Endothelial cell of umbilical vein (primary cell): ENCODE measurements around the gene SPAG16. TPM values are rescaled to one million over a fixed set of nuclear protein-coding genes. Genes with fewer than 3 reads are reported as not detected.

Experiments
- BruUV-seq: library from RNA; stranded (reverse); fragments of 400-500 nt; replicated peaks from 2 replicates; lab custom pipeline; 2021; lab: Mats Ljungman, UMichigan
- CTCF ChIA-PET: fragments of 300-600, 350-600 bp; sonication (Branson Sonifier 250); formaldehyde crosslinking; loops from one replicate; lab custom pipeline; 2021; ENCODE audit warnings: antibody characterized with exemption, inconsistent platforms; lab: Charles Lee
- POLR2A ChIA-PET: fragments of 300-600, 350-600 bp; sonication (Branson Sonifier 250); formaldehyde crosslinking; loops from one replicate; lab custom pipeline; 2021; ENCODE audit warnings: antibody characterized with exemption, inconsistent platforms; lab: Charles Lee
- DNase-seq: peaks from one replicate; pipeline ENCODE4 v3.0.0-alpha.2; 2011; ENCODE audit warnings: low read depth, low spot score
- FAIRE-seq: peaks from 2 replicates; lab custom pipeline; 2011; peaks lifted over from hg19 to GRCh38; lab: Jason Lieb, UNC
- H2AFZ ChIP-seq: 2 replicates; pipeline ENCODE4 v1.6.0; 2012; ENCODE audit warnings: low read depth, low read length, control low read depth, inconsistent platforms
- H3K27ac ChIP-seq: 2 replicates; pipeline ENCODE4 v1.5.1; 2011; ENCODE audit warnings: low read depth, mild to moderate bottlenecking, control low read depth, low read length, moderate library complexity; ENCODE audit not compliant: insufficient read depth
- H3K27me3 ChIP-seq, 2 experiments: 2 replicates each; pipeline versions ENCODE4 v1.6.0 to v1.6.1; 2011; ENCODE audit warnings: low read length in 2 of 2, mixed read lengths in 1 of 2; ENCODE audit not compliant: control insufficient read depth in 2 of 2, insufficient read depth in 2 of 2
- H3K36me3 ChIP-seq, 2 experiments: 2 replicates in 1 of 2; 3 replicates in 1 of 2; pipeline ENCODE4 v1.5.1; 2011; ENCODE audit warnings: low read length in 2 of 2, mild to moderate bottlenecking in 1 of 2, moderate library complexity in 1 of 2; ENCODE audit not compliant: control insufficient read depth in 2 of 2, insufficient read depth in 2 of 2; ENCODE audit errors: extremely low read depth in 1 of 2
- H3K4me1 ChIP-seq: 3 replicates; pipeline ENCODE4 v1.5.1; 2011; ENCODE audit warnings: mild to moderate bottlenecking, low read length; ENCODE audit not compliant: control insufficient read depth, insufficient read depth; ENCODE audit errors: extremely low read depth
- H3K4me2 ChIP-seq: 2 replicates; pipeline ENCODE4 v1.6.1; 2011; ENCODE audit warnings: low read length, control low read depth, mixed read lengths; ENCODE audit not compliant: insufficient read depth
- H3K4me3 ChIP-seq, 3 experiments: fragments of 200-600 bp in 1 of 3; sonication (generic), shearing (Covaris generic) in 1 of 3; replicated peaks in 1 of 3; 2 replicates each; pipeline ENCODE4 v1.5.1; 2011 to 2016; ENCODE audit warnings: control low read depth in 3 of 3, low read length in 3 of 3, mild to moderate bottlenecking in 2 of 3, inconsistent platforms in 1 of 3, low read depth in 1 of 3, moderate library complexity in 1 of 3; ENCODE audit not compliant: insufficient read depth in 1 of 3
- H3K79me2 ChIP-seq: 2 replicates; pipeline ENCODE4 v1.6.0; 2012; ENCODE audit warnings: low read length, inconsistent platforms; ENCODE audit not compliant: control insufficient read depth, insufficient read depth
- H3K9ac ChIP-seq: replicated peaks from 2 replicates; pipeline ENCODE3; 2011; ENCODE audit warnings: low read length, control low read depth; ENCODE audit not compliant: insufficient read depth; ENCODE audit errors: extremely low read depth
- H3K9me1 ChIP-seq: replicated peaks from 3 replicates; pipeline ENCODE4 v1.6.0; 2011; ENCODE audit warnings: mild to moderate bottlenecking, low read length; ENCODE audit not compliant: control insufficient read depth, insufficient read depth; ENCODE audit errors: extremely low read depth
- H3K9me3 ChIP-seq: replicated peaks from 2 replicates; pipeline ENCODE4 v1.5.1; 2012; ENCODE audit warnings: low read length, inconsistent platforms; ENCODE audit not compliant: control insufficient read depth, insufficient read depth
- H4K20me1 ChIP-seq: replicated peaks from 2 replicates; pipeline ENCODE3; 2011; ENCODE audit warnings: mild to moderate bottlenecking, low read length; ENCODE audit not compliant: control insufficient read depth, insufficient read depth; ENCODE audit errors: extremely low read depth
- EZH2 ChIP-seq: IDR thresholded peaks from 2 replicates; pipeline ENCODE4 v1.6.1; 2012; ENCODE audit warnings: borderline replicate concordance, low read depth, mild to moderate bottlenecking, moderate library complexity, low read length, inconsistent platforms; ENCODE audit not compliant: severe bottlenecking
- FOS ChIP-seq: IDR thresholded peaks from 2 replicates; pipeline ENCODE4 v1.6.1; 2011; ENCODE audit warnings: mild to moderate bottlenecking, low read length, moderate library complexity, borderline replicate concordance; ENCODE audit not compliant: insufficient read depth
- GATA2 ChIP-seq: IDR thresholded peaks from 2 replicates; pipeline ENCODE4 v1.7.0; 2011; ENCODE audit warnings: low read depth, mild to moderate bottlenecking, moderate library complexity, mixed read lengths, low read length; ENCODE audit not compliant: insufficient read length, insufficient read depth
- JUN ChIP-seq: IDR thresholded peaks from 2 replicates; pipeline ENCODE4 v1.6.1; 2011; ENCODE audit warnings: borderline replicate concordance, low read depth; ENCODE audit not compliant: insufficient read length, insufficient read depth
- MYC ChIP-seq: IDR thresholded peaks from one replicate; pipeline ENCODE4 v1.6.1; 2011; ENCODE audit warnings: mild to moderate bottlenecking, low read depth, low read length
- POLR2A ChIP-seq: IDR thresholded peaks from 2 replicates; pipeline ENCODE4 v1.6.1; 2012; ENCODE audit warnings: low read depth, mild to moderate bottlenecking, control low read depth, low read length
- POLR2AphosphoS5 ChIP-seq: IDR thresholded peaks from 2 replicates; pipeline ENCODE4 v1.6.1; 2012; ENCODE audit warnings: low read depth, mild to moderate bottlenecking, control low read depth, low read length, moderate library complexity; ENCODE audit not compliant: insufficient read depth
- dilution Hi-C: fragments of 300-500 bp; cut with MboI; formaldehyde crosslinking; loops from one replicate; pipeline ENCODE4 v1.15.0; 2019; ENCODE audit warnings: low sequenced_read_pairs; ENCODE audit not compliant: extremely low pct_ligation_motif_present
- intact Hi-C: fragments of 100-400 bp; cut with micrococcal nuclease; formaldehyde crosslinking; loops from one replicate; pipeline ENCODE4 v1.10.0; 2022
- polyA plus RNA-seq, 4 experiments: library from polyadenylated mRNA; depleted of rRNA in 3 of 4; stranded (reverse) in 3 of 4; unstranded in 1 of 4; fragments of >200 nt; gene quantifications; 2 replicates each; pipeline versions ENCODE4 v1.2.1 to v1.2.3, GENCODE V29; 2011 to 2012; ENCODE audit warnings: missing spikeins in 1 of 4
- total RNA-seq: library from RNA; stranded (reverse); gene quantifications from 2 replicates; pipeline ENCODE4 v1.2.3, GENCODE V29; 2021
- TF ChIP-seq, protein P1 (sequence below): IDR thresholded peaks from 2 replicates; pipeline ENCODE4 v1.6.1; 2011; ENCODE audit not compliant: insufficient read depth, insufficient read length
- TF ChIP-seq, protein P2 (sequence below), 2 donors: IDR thresholded peaks; 1 replicate in 1 of 2; 2 replicates in 1 of 2; pipeline ENCODE4 v1.5.1; 2011; ENCODE audit warnings: low read length in 2 of 2, mild to moderate bottlenecking in 2 of 2, moderate library complexity in 2 of 2, control low read depth in 1 of 2, inconsistent platforms in 1 of 2, low read depth in 1 of 2; ENCODE audit not compliant: insufficient read depth in 1 of 2; ENCODE audit errors: extremely low read depth in 1 of 2

Gene SPAG16
- total and polyA plus RNA-seq, 2 donors (not counting 3 experiments of a cell fraction or from before 2014, with no cell fraction given): 4.0 to 7.7 TPM

DNA sequence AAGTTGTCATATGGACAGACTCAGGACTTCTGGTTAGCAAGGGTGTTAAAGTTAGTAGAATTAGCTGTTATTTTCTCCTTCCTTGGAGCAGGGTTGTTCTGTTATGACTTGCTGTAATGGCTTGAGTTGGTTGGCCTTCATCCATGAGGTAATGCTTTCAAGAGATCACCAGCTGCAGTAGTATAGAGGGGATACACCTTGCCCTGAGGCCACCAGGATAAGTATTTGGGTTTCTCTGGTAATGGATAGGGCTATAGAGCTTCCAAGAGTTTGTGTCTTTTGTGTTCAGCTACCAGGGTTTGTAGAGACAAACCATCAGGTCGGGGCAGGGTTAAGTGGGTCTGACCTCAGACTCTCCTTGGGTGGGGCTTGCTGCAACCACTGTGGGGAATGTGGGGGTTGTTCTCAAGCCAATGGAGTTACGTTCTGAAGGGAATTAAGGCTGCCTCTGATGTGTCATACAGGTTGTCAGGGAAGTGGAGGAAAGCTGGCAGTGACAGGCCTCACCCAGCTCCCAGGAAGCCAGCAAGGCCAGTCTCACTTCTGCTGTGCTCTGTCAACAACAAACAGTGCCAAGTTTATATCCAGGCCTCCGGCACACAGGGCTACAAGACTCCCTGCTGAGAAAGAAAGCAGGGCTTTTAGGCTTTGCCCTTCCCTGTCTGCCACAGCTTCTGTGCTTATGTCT lies 356.6 kb downstream of the SPAG16 start:
- dilution Hi-C loops: no loop called here
- Histone ChIP-seq H2AFZ (no peak overlapping the region), H3K27me3 (no peaks in the 10 kb centered on the region), H3K9me3 (peaks cover 3% of the 10 kb centered on the region), H3K4me1 (no peaks in the 10 kb centered on the region), H3K4me2 (no peak overlapping the region), H3K27ac (no peak overlapping the region), H3K4me3 (no peak overlapping the region), H3K79me2 (no peaks in the 10 kb centered on the region), H3K36me3 (no peaks in the 10 kb centered on the region), H3K9ac (no peak overlapping the region), H3K9me1 (no peaks in the 10 kb centered on the region), H4K20me1 (no peaks in the 10 kb centered on the region)
- no TSS peak for BruUV-seq
- no peak for DNase-seq
- ChIA-PET CTCF (no interaction called here), POLR2A (no interaction called here)
- no peak for FAIRE-seq
- TF ChIP-seq POLR2A (no peak), MYC (no peak), FOS (no peak), GATA2 (no peak), POLR2AphosphoS5 (no peak), EZH2 (no peak), JUN (no peak)
- TF ChIP-seq, protein P1, sequence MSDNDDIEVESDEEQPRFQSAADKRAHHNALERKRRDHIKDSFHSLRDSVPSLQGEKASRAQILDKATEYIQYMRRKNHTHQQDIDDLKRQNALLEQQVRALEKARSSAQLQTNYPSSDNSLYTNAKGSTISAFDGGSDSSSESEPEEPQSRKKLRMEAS: no peak
- TF ChIP-seq, protein P2, sequence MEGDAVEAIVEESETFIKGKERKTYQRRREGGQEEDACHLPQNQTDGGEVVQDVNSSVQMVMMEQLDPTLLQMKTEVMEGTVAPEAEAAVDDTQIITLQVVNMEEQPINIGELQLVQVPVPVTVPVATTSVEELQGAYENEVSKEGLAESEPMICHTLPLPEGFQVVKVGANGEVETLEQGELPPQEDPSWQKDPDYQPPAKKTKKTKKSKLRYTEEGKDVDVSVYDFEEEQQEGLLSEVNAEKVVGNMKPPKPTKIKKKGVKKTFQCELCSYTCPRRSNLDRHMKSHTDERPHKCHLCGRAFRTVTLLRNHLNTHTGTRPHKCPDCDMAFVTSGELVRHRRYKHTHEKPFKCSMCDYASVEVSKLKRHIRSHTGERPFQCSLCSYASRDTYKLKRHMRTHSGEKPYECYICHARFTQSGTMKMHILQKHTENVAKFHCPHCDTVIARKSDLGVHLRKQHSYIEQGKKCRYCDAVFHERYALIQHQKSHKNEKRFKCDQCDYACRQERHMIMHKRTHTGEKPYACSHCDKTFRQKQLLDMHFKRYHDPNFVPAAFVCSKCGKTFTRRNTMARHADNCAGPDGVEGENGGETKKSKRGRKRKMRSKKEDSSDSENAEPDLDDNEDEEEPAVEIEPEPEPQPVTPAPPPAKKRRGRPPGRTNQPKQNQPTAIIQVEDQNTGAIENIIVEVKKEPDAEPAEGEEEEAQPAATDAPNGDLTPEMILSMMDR (IDR thresholded peaks at IDR 0.05; ENCODE audit: extremely low read depth in 1 of 2, insufficient read depth in 1 of 2, low read depth in 1 of 2, low read length in 2 of 2): no peak
- intact Hi-C loops: loop anchor here (1.0 kb wide), 1 partner anchor 41 kb away; no protein-coding TSS in a partner anchor
